ENCODE measurements around the gene TBC1D4.
A peak's percentile ranks its signal among the peaks of the same experiment; 100 is the strongest.
"Not testable (repeated sequence)": the region's sequence is repeated elsewhere in the genome, so short reads cannot be mapped to it uniquely, and the experiment has no call there.

Gene TBC1D4

DNA sequence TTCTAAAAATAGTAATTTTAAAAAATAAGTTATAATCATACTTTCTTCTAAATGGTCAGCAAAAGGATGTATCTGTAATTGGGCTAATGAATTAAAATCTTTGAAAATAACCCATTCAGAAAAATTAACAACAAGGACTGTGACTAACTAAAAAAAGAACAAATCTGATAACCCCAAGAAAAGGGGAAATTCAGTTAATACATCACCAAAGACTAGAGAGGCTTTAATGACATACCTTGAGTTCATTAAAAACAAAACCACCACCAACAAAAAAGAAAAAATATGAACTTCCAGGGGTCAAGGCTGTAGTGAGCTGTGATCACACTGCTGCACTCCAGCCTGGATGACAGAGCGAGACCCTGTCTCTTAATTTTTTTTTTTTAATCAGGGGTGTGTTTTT lies 121.8 kb downstream of the TBC1D4 start:
- TF ChIP-seq, protein P1, sequence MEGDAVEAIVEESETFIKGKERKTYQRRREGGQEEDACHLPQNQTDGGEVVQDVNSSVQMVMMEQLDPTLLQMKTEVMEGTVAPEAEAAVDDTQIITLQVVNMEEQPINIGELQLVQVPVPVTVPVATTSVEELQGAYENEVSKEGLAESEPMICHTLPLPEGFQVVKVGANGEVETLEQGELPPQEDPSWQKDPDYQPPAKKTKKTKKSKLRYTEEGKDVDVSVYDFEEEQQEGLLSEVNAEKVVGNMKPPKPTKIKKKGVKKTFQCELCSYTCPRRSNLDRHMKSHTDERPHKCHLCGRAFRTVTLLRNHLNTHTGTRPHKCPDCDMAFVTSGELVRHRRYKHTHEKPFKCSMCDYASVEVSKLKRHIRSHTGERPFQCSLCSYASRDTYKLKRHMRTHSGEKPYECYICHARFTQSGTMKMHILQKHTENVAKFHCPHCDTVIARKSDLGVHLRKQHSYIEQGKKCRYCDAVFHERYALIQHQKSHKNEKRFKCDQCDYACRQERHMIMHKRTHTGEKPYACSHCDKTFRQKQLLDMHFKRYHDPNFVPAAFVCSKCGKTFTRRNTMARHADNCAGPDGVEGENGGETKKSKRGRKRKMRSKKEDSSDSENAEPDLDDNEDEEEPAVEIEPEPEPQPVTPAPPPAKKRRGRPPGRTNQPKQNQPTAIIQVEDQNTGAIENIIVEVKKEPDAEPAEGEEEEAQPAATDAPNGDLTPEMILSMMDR (conservative IDR thresholded peaks at IDR 0.05; ENCODE audit: low read length), result no peak
- H3K4me3 ChIP-seq (ENCODE audit: low read length), result no peak overlapping the region
- DNase-seq (ENCODE audit: low read depth), result no peak

DNA sequence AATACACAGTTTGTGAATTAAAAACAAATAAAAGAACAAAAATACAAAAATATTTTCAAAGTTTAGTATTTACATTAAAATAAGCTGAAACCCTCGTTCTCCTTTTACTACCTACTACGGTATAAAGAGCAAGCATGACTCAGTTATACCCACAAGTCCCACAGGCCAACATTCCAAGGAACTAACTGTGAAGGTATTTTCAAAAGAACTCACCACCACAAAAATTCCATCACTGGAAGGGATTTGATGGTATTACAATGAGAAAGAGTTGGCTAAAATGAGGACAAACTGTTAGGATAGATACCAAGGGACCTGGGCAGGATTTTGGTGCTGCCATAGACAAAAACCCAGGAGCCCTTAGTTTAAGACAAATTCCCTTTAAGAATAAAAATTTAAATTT lies 122.7 kb downstream of the TBC1D4 start:
- peak; percentile 92 for DNase-seq (ENCODE audit: low read depth)
- no peak overlapping the region for H3K4me3 ChIP-seq (ENCODE audit: low read length)
- TF ChIP-seq, protein P1 (conservative IDR thresholded peaks at IDR 0.05; ENCODE audit: low read length), result no peak

DNA sequence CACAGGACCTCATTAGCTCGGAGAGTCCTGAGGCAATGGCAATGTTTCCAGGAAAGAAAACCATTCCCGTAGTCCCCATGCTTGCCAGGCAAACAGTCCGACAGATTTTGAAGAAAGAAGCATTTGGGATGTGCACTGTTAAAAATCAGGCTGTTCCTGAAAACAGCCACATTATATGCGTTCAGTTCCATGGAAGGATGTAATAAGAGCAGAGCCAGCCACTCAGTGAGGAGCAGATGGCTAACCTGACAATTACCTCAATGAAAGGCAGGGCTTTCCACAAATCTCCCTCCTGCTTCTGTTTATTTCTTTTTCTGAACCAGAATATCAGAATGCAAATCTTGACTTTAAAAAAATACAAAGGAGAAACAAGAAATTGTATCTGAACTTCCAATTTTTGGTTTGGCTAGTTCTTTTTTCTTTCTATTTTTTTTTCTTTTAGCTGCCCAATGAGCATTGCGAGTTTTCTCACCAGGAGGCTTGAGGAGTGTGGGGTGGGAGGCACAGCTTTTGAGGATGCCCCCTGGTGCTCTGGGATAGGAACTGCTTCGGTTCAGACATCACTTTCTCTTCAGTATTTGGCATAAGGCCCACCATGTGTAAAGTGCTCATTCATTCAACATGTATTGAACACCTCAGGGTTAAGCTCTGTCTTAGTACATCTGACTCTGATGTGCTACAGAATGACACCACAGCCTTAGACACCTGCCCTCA lies 124.2 kb downstream of the TBC1D4 start:
- no peak overlapping the region for H3K4me3 ChIP-seq (ENCODE audit: low read length)
- DNase-seq (ENCODE audit: low read depth), result peak; percentile 50
- TF ChIP-seq, protein P1 (conservative IDR thresholded peaks at IDR 0.05; ENCODE audit: low read length), result peak; percentile 57

DNA sequence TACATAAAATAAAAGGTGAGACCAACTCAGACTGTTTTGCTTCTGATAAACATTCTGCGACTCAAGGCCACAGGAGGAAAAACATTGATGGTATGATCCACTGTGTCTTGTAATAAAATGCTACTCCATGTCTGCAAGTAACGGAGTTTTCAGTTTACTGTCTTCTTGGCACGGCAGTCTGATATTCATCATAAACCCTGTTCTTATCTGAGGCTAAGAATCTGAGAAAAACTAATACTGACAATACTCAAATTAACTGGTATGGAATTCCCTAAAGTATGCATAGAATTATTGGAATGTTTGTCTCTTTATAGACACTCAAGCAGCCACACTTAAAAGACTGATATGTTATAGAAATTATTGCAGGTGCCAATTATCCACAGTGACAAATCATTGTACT lies 125.5 kb downstream of the TBC1D4 start:
- H3K4me3 ChIP-seq (ENCODE audit: low read length), result no peak overlapping the region
- no peak for DNase-seq (ENCODE audit: low read depth)

DNA sequence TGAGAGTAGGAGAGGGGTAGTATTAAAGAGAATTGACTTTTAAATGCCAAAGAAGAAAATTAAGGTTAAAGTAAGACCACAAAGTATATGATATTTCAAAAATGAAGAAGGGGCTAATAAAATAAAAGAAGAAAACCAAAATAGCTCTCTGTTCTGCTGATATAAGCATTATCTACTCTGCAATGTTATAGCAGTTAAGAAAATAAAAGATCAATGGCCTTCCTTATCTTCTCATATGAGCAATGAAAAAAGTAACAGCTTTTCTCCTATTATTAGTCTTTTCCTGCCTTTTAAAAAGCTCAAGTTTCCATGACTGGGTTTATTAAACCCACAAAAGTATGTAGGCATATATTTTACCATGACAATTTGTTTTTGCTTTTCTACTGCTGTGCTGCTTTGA lies 126.4 kb downstream of the TBC1D4 start:
- TF ChIP-seq, protein P1 (conservative IDR thresholded peaks at IDR 0.05; ENCODE audit: low read length), result no peak

More for the DNA sequence above, 125.5 kb downstream of the TBC1D4 start:
- TF ChIP-seq, protein P1 (conservative IDR thresholded peaks at IDR 0.05; ENCODE audit: low read length), result no peak

DNA sequence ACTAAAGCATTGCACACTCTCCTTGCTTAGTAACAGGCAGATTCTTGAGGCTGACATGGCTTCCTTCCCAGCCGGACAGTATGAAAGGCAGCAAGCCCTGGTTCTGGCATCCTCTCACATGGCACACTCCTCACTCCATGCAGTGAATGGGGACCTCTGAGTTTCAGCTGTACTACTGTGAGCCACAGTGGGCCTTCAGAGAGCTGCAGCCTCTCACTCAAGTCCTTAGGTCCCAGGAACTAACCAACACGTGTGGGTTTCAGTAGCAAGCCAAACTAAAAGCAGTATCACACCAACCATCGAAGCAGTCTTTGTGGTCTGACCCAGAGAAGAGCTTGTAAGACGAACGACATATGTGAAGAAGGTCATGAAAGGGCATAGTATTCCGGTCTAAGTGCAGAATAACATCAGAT lies 128.2 kb downstream of the TBC1D4 start:
- no peak overlapping the region for H3K4me3 ChIP-seq (ENCODE audit: low read length)
- TF ChIP-seq, protein P1 (conservative IDR thresholded peaks at IDR 0.05; ENCODE audit: low read length), result no peak
- DNase-seq (ENCODE audit: low read depth), result peak; percentile 80

More for the DNA sequence above, 126.4 kb downstream of the TBC1D4 start:
- no peak for DNase-seq (ENCODE audit: low read depth)
- H3K4me3 ChIP-seq (ENCODE audit: low read length), result no peak overlapping the region

DNA sequence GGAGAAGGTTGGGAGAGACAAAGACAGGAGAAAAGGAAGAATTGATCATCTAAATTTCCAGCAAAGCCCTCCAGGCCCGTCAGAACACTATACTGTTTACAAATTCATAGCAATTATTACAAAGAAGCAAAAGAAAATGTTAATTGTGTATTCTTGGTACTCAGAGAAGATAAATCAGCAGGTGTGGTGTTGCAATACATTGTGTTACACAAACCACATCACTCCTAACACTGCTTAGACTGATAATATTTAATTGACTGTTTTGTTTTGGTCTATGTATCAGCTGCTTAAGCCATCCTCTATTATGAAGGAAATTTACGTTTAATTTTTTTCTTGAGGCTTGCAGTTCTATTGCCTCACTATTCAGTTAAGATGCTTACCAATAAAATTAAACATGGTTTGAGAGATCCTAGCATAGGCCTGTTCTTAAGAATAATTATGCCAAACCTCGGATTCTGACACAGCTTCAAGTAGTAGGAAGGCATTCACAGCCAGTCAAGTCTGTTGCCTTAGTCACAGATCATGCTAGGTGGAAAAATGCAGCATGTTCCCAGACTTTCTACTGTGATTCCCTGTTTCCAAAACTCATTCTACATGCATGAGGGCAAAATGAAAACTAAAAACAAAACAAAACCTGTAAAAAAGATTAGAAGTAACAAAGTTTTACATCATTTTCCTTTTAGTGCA lies 129.2 kb downstream of the TBC1D4 start:
- TF ChIP-seq, protein P1 (conservative IDR thresholded peaks at IDR 0.05; ENCODE audit: low read length), result no peak
- DNase-seq (ENCODE audit: low read depth), result peak; percentile 40

DNA sequence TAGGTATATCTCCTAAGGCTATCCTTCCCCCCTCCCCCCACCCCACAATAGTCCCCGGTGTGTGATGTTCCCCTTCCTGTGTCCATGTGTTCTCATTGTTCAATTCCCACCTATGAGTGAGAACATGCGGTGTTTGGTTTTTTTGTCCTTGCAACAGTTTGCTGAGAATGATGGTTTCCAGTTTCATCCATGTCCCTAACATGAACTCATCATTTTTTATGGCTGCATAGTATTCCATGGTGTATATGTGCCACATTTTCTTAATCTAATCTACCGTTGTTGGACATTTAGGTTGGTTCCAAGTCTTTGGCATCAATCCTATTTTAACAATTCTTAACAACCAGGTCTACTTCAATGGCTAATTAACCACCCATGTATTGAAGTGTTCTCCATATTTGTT lies 130.4 kb downstream of the TBC1D4 start:
- not testable (repeated sequence) for DNase-seq (ENCODE audit: low read depth); H3K4me3 ChIP-seq (ENCODE audit: low read length)

More for the DNA sequence above, 129.2 kb downstream of the TBC1D4 start:
- no peak overlapping the region for H3K4me3 ChIP-seq (ENCODE audit: low read length)

Measured in AG10803 (cell line).